Measurements from ENCODE around the gene FAM171A1. TPM values are rescaled to one million over a fixed set of nuclear protein-coding genes. Genes with fewer than 3 reads are reported as not detected.

The FAM171A1 gene
- total and polyA plus RNA-seq, 12 donors, result 3.5 to 14.1 (median 5.7) TPM

GRCh38 chr10:15176269-15176668 is 194.8 kb downstream of the FAM171A1 start:
- TF ChIP-seq CTCF (IDR thresholded peaks at IDR 0.05) (no peak), POLR2A (IDR thresholded peaks at IDR 0.05) (no peak)
- Histone ChIP-seq H3K4me1 (replicated peaks in 1 of 2) (no peaks in the 10 kb centered on the region), H3K36me3 (replicated peaks in 1 of 2) (no peaks in the 10 kb centered on the region), H3K4me3 (no peak overlapping the region), H3K27ac (no peak overlapping the region), H3K9me3 (replicated peaks in 1 of 3) (no peaks in the 10 kb centered on the region), H3K27me3 (no peaks in the 10 kb centered on the region)
- DNase-seq, result no peak
- 87 to 93% (median 91%) methylated on average over 3 of the region's 3 CpGs for WGBS, 4 donors
- intact Hi-C loops (cut with DNase I), result no loop called here

GRCh38 chr10:15175587-15175986 is 195.5 kb downstream of the FAM171A1 start:
- WGBS, 4 donors, result 79 to 86% (median 83%) methylated on average over 6 of the region's 6 CpGs
- H3K4me3 ChIP-seq, result no peak overlapping the region

GRCh38 chr10:15172306-15172840 is 198.7 kb downstream of the FAM171A1 start:
- H3K27me3 ChIP-seq, result no peaks in the 10 kb centered on the region
- H3K4me1 ChIP-seq (replicated peaks in 1 of 2), result peaks cover 6 to 15% of the 10 kb centered on the region in 2 donors
- TF ChIP-seq POLR2A (IDR thresholded peaks at IDR 0.05) (no peak), CTCF (IDR thresholded peaks at IDR 0.05) (no peak)
- no peaks in the 10 kb centered on the region for H3K36me3 ChIP-seq (replicated peaks in 1 of 2)
- no peak for DNase-seq
- no peak overlapping the region for H3K27ac ChIP-seq
- no peak overlapping the region for H3K4me3 ChIP-seq
- 85 to 92% (median 88%) methylated on average over 7 of the region's 7 CpGs for WGBS, 4 donors
- intact Hi-C loops (cut with DNase I), result no loop called here
- H3K9me3 ChIP-seq (replicated peaks in 1 of 3), result no peaks in the 10 kb centered on the region

More at GRCh38 chr10:15175587-15175986, 195.5 kb downstream of the FAM171A1 start:
- Histone ChIP-seq H3K27me3 (no peaks in the 10 kb centered on the region), H3K27ac (no peak overlapping the region), H3K4me1 (replicated peaks in 1 of 2) (no peaks in the 10 kb centered on the region), H3K9me3 (replicated peaks in 1 of 3) (no peaks in the 10 kb centered on the region), H3K36me3 (replicated peaks in 1 of 2) (no peaks in the 10 kb centered on the region)
- intact Hi-C loops (cut with DNase I), result no loop called here
- DNase-seq, result no peak
- no peak for TF ChIP-seq POLR2A (IDR thresholded peaks at IDR 0.05)
- TF ChIP-seq CTCF (IDR thresholded peaks at IDR 0.05), result no peak

GRCh38 chr10:15169555-15170401 is 201.3 kb downstream of the FAM171A1 start:
- H3K9me3 ChIP-seq (replicated peaks in 1 of 3), result no peaks in the 10 kb centered on the region
- DNase-seq, result peak in 4 of 7 donors; percentile 6 to 60 (median 25)
- no peaks in the 10 kb centered on the region for H3K27me3 ChIP-seq
- 44 to 54% (median 47%) methylated on average over 14 to 16 of the region's 16 CpGs for WGBS, 4 donors
- TF ChIP-seq CTCF (IDR thresholded peaks at IDR 0.05) (no peak), POLR2A (IDR thresholded peaks at IDR 0.05) (no peak)
- H3K36me3 ChIP-seq (replicated peaks in 1 of 2), result no peaks in the 10 kb centered on the region
- no peak overlapping the region for H3K4me3 ChIP-seq
- peaks cover 6 to 27% of the 10 kb centered on the region in 2 donors for H3K4me1 ChIP-seq (replicated peaks in 1 of 2)
- H3K27ac ChIP-seq, result peak overlapping the region in 1 of 5 donors; percentile 57
- intact Hi-C loops (cut with DNase I), result no loop called here
